ENCODE data around the gene JPH2.

The JPH2 gene

GRCh38 chr20:44112889-44113617 lies 73.9 kb downstream of the JPH2 start:
- Histone ChIP-seq H3K79me2 (ENCODE audit: low read length) (no peaks in the 10 kb centered on the region), H3K9ac (ENCODE audit: low read length) (no peak overlapping the region), H3K27ac (ENCODE audit: low read length) (no peak overlapping the region), H3K4me2 (ENCODE audit: low read depth, low read length) (no peak overlapping the region), H3K4me1 (ENCODE audit: low read length) (no peaks in the 10 kb centered on the region), H4K20me1 (ENCODE audit: insufficient read depth, low read length) (no peaks in the 10 kb centered on the region), H3K9me2 (replicated peaks; ENCODE audit: insufficient read depth, low read length) (no peaks in the 10 kb centered on the region), H3K4me3 (ENCODE audit: low read length) (no peak overlapping the region), H2AFZ (ENCODE audit: low read length) (no peak overlapping the region), H3K27me3 (replicated peaks; ENCODE audit: insufficient read depth, low read length) (no peaks in the 10 kb centered on the region; the same call in 1 of the 2 replicates), H3K9me3 (replicated peaks; ENCODE audit: insufficient read depth, low read length) (no peaks in the 10 kb centered on the region), H3K36me3 (replicated peaks; ENCODE audit: insufficient read depth, low read length) (no peaks in the 10 kb centered on the region), H3F3A (ENCODE audit: insufficient read depth, low read length) (no peaks in the 10 kb centered on the region)
- DNase-seq, result no peak
- no peak for TF ChIP-seq CTCF (IDR thresholded peaks at IDR 0.05; ENCODE audit: low read length)
- no peak for TF ChIP-seq EZH2phosphoT487 (IDR thresholded peaks at IDR 0.05; ENCODE audit: low read length)
- TF ChIP-seq EZH2 (optimal IDR thresholded peaks at IDR 0.05; ENCODE audit: low read depth, low read length), result no peak

- no peak overlapping the region for H3K4me3 ChIP-seq (ENCODE audit: low read length)
- H3K9me3 ChIP-seq (replicated peaks; ENCODE audit: insufficient read depth, low read length), result no peaks in the 10 kb centered on the region
- no peak for DNase-seq
- H3K9ac ChIP-seq (ENCODE audit: low read length), result no peak overlapping the region
- no peaks in the 10 kb centered on the region for H3K79me2 ChIP-seq (ENCODE audit: low read length)
- no peaks in the 10 kb centered on the region for H4K20me1 ChIP-seq (ENCODE audit: insufficient read depth, low read length)
- H3K27ac ChIP-seq (ENCODE audit: low read length), result no peak overlapping the region
- H3F3A ChIP-seq (ENCODE audit: insufficient read depth, low read length), result no peaks in the 10 kb centered on the region
- no peaks in the 10 kb centered on the region for H3K4me1 ChIP-seq (ENCODE audit: low read length)
- TF ChIP-seq EZH2phosphoT487 (IDR thresholded peaks at IDR 0.05; ENCODE audit: low read length), result no peak
- TF ChIP-seq CTCF (IDR thresholded peaks at IDR 0.05; ENCODE audit: low read length), result no peak
- TF ChIP-seq EZH2 (optimal IDR thresholded peaks at IDR 0.05; ENCODE audit: low read depth, low read length), result no peak
- H3K36me3 ChIP-seq (replicated peaks; ENCODE audit: insufficient read depth, low read length), result no peaks in the 10 kb centered on the region
- no peaks in the 10 kb centered on the region; the same call in 1 of the 2 replicates for H3K27me3 ChIP-seq (replicated peaks; ENCODE audit: insufficient read depth, low read length)
- H3K4me2 ChIP-seq (ENCODE audit: low read depth, low read length), result no peak overlapping the region
- H2AFZ ChIP-seq (ENCODE audit: low read length), result no peak overlapping the region
- no peaks in the 10 kb centered on the region for H3K9me2 ChIP-seq (replicated peaks; ENCODE audit: insufficient read depth, low read length)
Measured at GRCh38 chr20:44112456-44112855, 74.5 kb downstream of the JPH2 start.

- no peaks in the 10 kb centered on the region for H3K9me2 ChIP-seq (replicated peaks; ENCODE audit: insufficient read depth, low read length)
- H3K4me2 ChIP-seq (ENCODE audit: low read depth, low read length), result no peak overlapping the region
- no peak for DNase-seq
- no peak overlapping the region for H2AFZ ChIP-seq (ENCODE audit: low read length)
- no peaks in the 10 kb centered on the region; the same call in 1 of the 2 replicates for H3K27me3 ChIP-seq (replicated peaks; ENCODE audit: insufficient read depth, low read length)
- no peaks in the 10 kb centered on the region for H3K9me3 ChIP-seq (replicated peaks; ENCODE audit: insufficient read depth, low read length)
- TF ChIP-seq EZH2phosphoT487 (IDR thresholded peaks at IDR 0.05; ENCODE audit: low read length) (no peak), EZH2 (optimal IDR thresholded peaks at IDR 0.05; ENCODE audit: low read depth, low read length) (no peak), CTCF (IDR thresholded peaks at IDR 0.05; ENCODE audit: low read length) (no peak)
- H3K79me2 ChIP-seq (ENCODE audit: low read length), result no peaks in the 10 kb centered on the region
- H3K4me1 ChIP-seq (ENCODE audit: low read length), result no peaks in the 10 kb centered on the region
- no peak overlapping the region for H3K9ac ChIP-seq (ENCODE audit: low read length)
- H3K36me3 ChIP-seq (replicated peaks; ENCODE audit: insufficient read depth, low read length), result no peaks in the 10 kb centered on the region
- H3K4me3 ChIP-seq (ENCODE audit: low read length), result no peak overlapping the region
- H4K20me1 ChIP-seq (ENCODE audit: insufficient read depth, low read length), result no peaks in the 10 kb centered on the region
- H3K27ac ChIP-seq (ENCODE audit: low read length), result no peak overlapping the region
- H3F3A ChIP-seq (ENCODE audit: insufficient read depth, low read length), result no peaks in the 10 kb centered on the region
Measured at GRCh38 chr20:44111712-44112335, 75.2 kb downstream of the JPH2 start.
